Hematopoietic multipotent progenitor cell treated with erythropoietin and hydrocortisone succinate and interleukin-3 and kit ligand, for 17 days (in vitro differentiated cells): ENCODE data around the gene SREK1.
"Not testable (repeated sequence)": the region's sequence is repeated elsewhere in the genome, so short reads cannot be mapped to it uniquely, and the experiment has no call there.

Experiments
- DNase-seq: peaks from one replicate; pipeline ENCODE4 v3.0.0-alpha.2; 2015; ENCODE audit warnings: low spot score

Gene SREK1

GRCh38 chr5:66144074-66144833 lies at the start of gene SREK1:
Gene SREK1 (plus strand): TSS chr5:66144300. CDS start chr5:66144377, 77 bp downstream.
- DNase-seq = peak; percentile 88

GRCh38 chr5:66100851-66101250 lies 43.2 kb upstream of the SREK1 start:
- no peak for DNase-seq

- no peak for DNase-seq
Measured at GRCh38 chr5:66113160-66113559, 30.9 kb upstream of the SREK1 start.

GRCh38 chr5:66118304-66118703 lies 25.8 kb upstream of the SREK1 start:
- no peak for DNase-seq

- DNase-seq = no peak
Measured at GRCh38 chr5:66122379-66123034, 21.6 kb upstream of the SREK1 start.

GRCh38 chr5:66129144-66129543 lies 15.0 kb upstream of the SREK1 start:
- DNase-seq = no peak

GRCh38 chr5:66130493-66130892 lies 13.6 kb upstream of the SREK1 start:
- no peak for DNase-seq

- DNase-seq = no peak
Measured at GRCh38 chr5:66134407-66134861, 9.7 kb upstream of the SREK1 start.

GRCh38 chr5:66136053-66136452 lies 8.0 kb upstream of the SREK1 start:
- DNase-seq = no peak

- not testable (repeated sequence) for DNase-seq
Measured at GRCh38 chr5:66136944-66137343, 7.2 kb upstream of the SREK1 start.

- DNase-seq = peak; percentile 20
Measured at GRCh38 chr5:66138637-66139317, 5.3 kb upstream of the SREK1 start.

GRCh38 chr5:66139318-66139712 lies 4.8 kb upstream of the SREK1 start:
- no peak for DNase-seq

GRCh38 chr5:66142417-66142816 lies 1.7 kb upstream of the SREK1 start:
- DNase-seq = peak; percentile 23

- no peak for DNase-seq
Measured at GRCh38 chr5:66143473-66144073, 527 bp upstream of the SREK1 start.

- DNase-seq = no peak
Measured at GRCh38 chr5:66144834-66145390, 812 bp downstream of the SREK1 start.

- peak; percentile 30 for DNase-seq
Measured at GRCh38 chr5:66145737-66146136, 1.6 kb downstream of the SREK1 start.

GRCh38 chr5:66149950-66150349 lies 5.8 kb downstream of the SREK1 start:
- no peak for DNase-seq

GRCh38 chr5:66151030-66151429 lies 6.9 kb downstream of the SREK1 start:
- no peak for DNase-seq

GRCh38 chr5:66151491-66151890 lies 7.4 kb downstream of the SREK1 start:
- DNase-seq = no peak

- DNase-seq = no peak
Measured at GRCh38 chr5:66157046-66157445, 12.9 kb downstream of the SREK1 start.

GRCh38 chr5:66161356-66161755 lies 17.3 kb downstream of the SREK1 start:
- no peak for DNase-seq
